Measurements from ENCODE around the gene BMP8A.

GRCh38 chr1:39473324-39473723 lies 18.1 kb upstream of the BMP8A start:
- TF ChIP-seq CTCF (optimal IDR thresholded peaks at IDR 0.05 in 1 of 3, IDR thresholded peaks at IDR 0.05 in 1 of 3, conservative IDR thresholded peaks at IDR 0.05 in 1 of 3; ENCODE audit: extremely low read depth in 1 of 3, insufficient read depth in 2 of 3, low read length in 3 of 3) (no peak), EZH2 (IDR thresholded peaks at IDR 0.05; ENCODE audit: low read length) (no peak)

All from keratinocyte (primary cell).